ENCODE measurements around the gene TDRD15. TPM values are rescaled to one million over a fixed set of nuclear protein-coding genes. Genes with fewer than 3 reads are reported as not detected.

Gene TDRD15
- polyA plus RNA-seq, 1 of the 3 experiments (the other 2 are of a cell fraction): not detected

GRCh38 chr2:21146638-21147037 lies 22.9 kb downstream of the TDRD15 start:
- Histone ChIP-seq H3K36me3 (replicated peaks in 1 of 2; ENCODE audit: control insufficient read depth in 1 of 2, insufficient read depth in 2 of 2, low read length in 1 of 2) (no peaks in the 10 kb centered on the region), H3K4me1 (ENCODE audit: control insufficient read depth in 1 of 2, insufficient read depth in 2 of 2, low read depth in 1 of 2, low read length in 1 of 2) (no peaks in the 10 kb centered on the region), H3K4me2 (no peak overlapping the region), H2AFZ (ENCODE audit: low read depth) (no peak overlapping the region), H3K27me3 (ENCODE audit: insufficient read depth) (no peaks in the 10 kb centered on the region), H3K27ac (ENCODE audit: low read depth in 2 of 2, low read length in 1 of 2) (no peak overlapping the region), H3K79me2 (ENCODE audit: insufficient read depth) (no peaks in the 10 kb centered on the region), H3K9me2 (peaks cover 6% of the 10 kb centered on the region; the same call in 1 of the 2 replicates), H3K4me3 (ENCODE audit: low read depth in 2 of 2, low read length in 1 of 2) (no peak overlapping the region), H3K9ac (no peak overlapping the region), H4K20me1 (ENCODE audit: insufficient read depth) (no peaks in the 10 kb centered on the region), H3F3A (replicated peaks; ENCODE audit: insufficient read depth) (peaks cover 4% of the 10 kb centered on the region), H3K9me3 (peaks cover 7% of the 10 kb centered on the region; the same call in 1 of the 2 replicates)
- 42% methylated on average over 2 of the region's 2 CpGs for WGBS (ENCODE audit: low lambda C conversion rate)
- DNase-seq: no peak
- TF ChIP-seq YY1 (IDR thresholded peaks at IDR 0.05; ENCODE audit: low read depth) (no peak), USF1 (IDR thresholded peaks at IDR 0.05; ENCODE audit: borderline replicate concordance, low read depth) (no peak), REST (IDR thresholded peaks at IDR 0.05; ENCODE audit: low read depth, low read length) (no peak)
- POLR2A ChIA-PET: no interaction called here
- CTCF ChIA-PET: interaction anchor here (0.9 kb wide), 1 partner anchor 29 kb away, joined by 3 read pairs; no protein-coding TSS in a partner anchor

GRCh38 chr2:21148718-21149117 lies 24.9 kb downstream of the TDRD15 start:
- Histone ChIP-seq H3K27me3 (ENCODE audit: insufficient read depth) (no peaks in the 10 kb centered on the region), H3K4me2 (no peak overlapping the region), H2AFZ (ENCODE audit: low read depth) (no peak overlapping the region), H3K79me2 (ENCODE audit: insufficient read depth) (no peaks in the 10 kb centered on the region), H3K9me3 (peaks cover 7% of the 10 kb centered on the region; the same call in 1 of the 2 replicates), H3K4me3 (ENCODE audit: low read depth in 2 of 2, low read length in 1 of 2) (no peak overlapping the region), H3F3A (replicated peaks; ENCODE audit: insufficient read depth) (peaks cover 4% of the 10 kb centered on the region), H3K9me2 (peaks cover 6% of the 10 kb centered on the region; the same call in 1 of the 2 replicates), H3K4me1 (ENCODE audit: control insufficient read depth in 1 of 2, insufficient read depth in 2 of 2, low read depth in 1 of 2, low read length in 1 of 2) (no peaks in the 10 kb centered on the region), H3K36me3 (replicated peaks in 1 of 2; ENCODE audit: control insufficient read depth in 1 of 2, insufficient read depth in 2 of 2, low read length in 1 of 2) (no peaks in the 10 kb centered on the region), H4K20me1 (ENCODE audit: insufficient read depth) (no peaks in the 10 kb centered on the region), H3K9ac (no peak overlapping the region), H3K27ac (ENCODE audit: low read depth in 2 of 2, low read length in 1 of 2) (no peak overlapping the region)
- CTCF ChIA-PET: interaction anchor here (0.9 to 1.3 kb wide), 5 partner anchors 11 to 168 kb away, joined by 3 read pairs; no protein-coding TSS in a partner anchor
- no peak for DNase-seq
- POLR2A ChIA-PET: no interaction called here
- TF ChIP-seq MXI1 (IDR thresholded peaks at IDR 0.05; ENCODE audit: low read depth, low read length) (no peak), CTCF (IDR thresholded peaks at IDR 0.05) (no peak), FOSL2 (IDR thresholded peaks at IDR 0.05; ENCODE audit: borderline replicate concordance, low read depth) (no peak), ELF1 (IDR thresholded peaks at IDR 0.05) (no peak), YY1 (IDR thresholded peaks at IDR 0.05; ENCODE audit: low read depth) (no peak), ZBTB33 (IDR thresholded peaks at IDR 0.05; ENCODE audit: borderline replicate concordance, low read depth) (no peak), USF1 (IDR thresholded peaks at IDR 0.05; ENCODE audit: borderline replicate concordance, low read depth) (no peak), MAX (IDR thresholded peaks at IDR 0.05; ENCODE audit: low read depth) (no peak), USF2 (IDR thresholded peaks at IDR 0.05; ENCODE audit: borderline replicate concordance, low read depth, low read length) (no peak), GABPA (IDR thresholded peaks at IDR 0.05; ENCODE audit: low read depth) (no peak), RFX5 (IDR thresholded peaks at IDR 0.05; ENCODE audit: low read length) (no peak), TAF1 (IDR thresholded peaks at IDR 0.05; ENCODE audit: borderline replicate concordance, low read depth, low read length) (no peak), IRF3 (IDR thresholded peaks at IDR 0.05; ENCODE audit: low read depth, low read length) (no peak)

Data from SK-N-SH (cell line).